ENCODE data around the gene DRC1.

DNA sequence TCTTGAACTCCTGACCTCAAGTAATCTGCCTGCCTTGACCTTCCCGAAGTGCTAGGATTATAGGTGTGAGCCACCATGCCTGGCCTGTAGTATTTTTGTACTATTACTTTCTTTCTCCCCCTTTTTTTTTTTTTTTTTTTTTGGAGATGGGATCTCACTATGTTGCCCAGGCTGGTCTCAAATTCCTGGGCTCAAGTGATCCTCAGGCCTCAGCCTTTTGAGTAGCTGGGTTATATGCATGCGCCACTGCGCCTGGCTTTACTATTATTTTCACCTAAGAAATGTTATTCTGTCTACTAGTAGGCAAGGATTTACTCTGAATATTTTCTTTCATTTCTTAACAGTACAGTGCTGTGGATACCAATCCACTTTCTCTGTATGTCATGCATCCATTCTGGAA is 37.8 kb upstream of the DRC1 start:
- TF ChIP-seq, protein P1, sequence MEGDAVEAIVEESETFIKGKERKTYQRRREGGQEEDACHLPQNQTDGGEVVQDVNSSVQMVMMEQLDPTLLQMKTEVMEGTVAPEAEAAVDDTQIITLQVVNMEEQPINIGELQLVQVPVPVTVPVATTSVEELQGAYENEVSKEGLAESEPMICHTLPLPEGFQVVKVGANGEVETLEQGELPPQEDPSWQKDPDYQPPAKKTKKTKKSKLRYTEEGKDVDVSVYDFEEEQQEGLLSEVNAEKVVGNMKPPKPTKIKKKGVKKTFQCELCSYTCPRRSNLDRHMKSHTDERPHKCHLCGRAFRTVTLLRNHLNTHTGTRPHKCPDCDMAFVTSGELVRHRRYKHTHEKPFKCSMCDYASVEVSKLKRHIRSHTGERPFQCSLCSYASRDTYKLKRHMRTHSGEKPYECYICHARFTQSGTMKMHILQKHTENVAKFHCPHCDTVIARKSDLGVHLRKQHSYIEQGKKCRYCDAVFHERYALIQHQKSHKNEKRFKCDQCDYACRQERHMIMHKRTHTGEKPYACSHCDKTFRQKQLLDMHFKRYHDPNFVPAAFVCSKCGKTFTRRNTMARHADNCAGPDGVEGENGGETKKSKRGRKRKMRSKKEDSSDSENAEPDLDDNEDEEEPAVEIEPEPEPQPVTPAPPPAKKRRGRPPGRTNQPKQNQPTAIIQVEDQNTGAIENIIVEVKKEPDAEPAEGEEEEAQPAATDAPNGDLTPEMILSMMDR (IDR thresholded peaks at IDR 0.05): no peak
- TF ChIP-seq POLR2A (IDR thresholded peaks at IDR 0.05): no peak

All from uterus (tissue), 2 donors.